SK-N-SH (cell line): ENCODE measurements around the gene SHISAL2B.

Experiments used
- CHD2 ChIP-seq: fragments of 150-350 bp; IDR thresholded peaks from 2 replicates; pipeline ENCODE4 v1.6.1; 2018; ENCODE audit warnings: low read length; ENCODE audit not compliant: partially characterized antibody
- RAD21 ChIP-seq: IDR thresholded peaks from 2 replicates; pipeline ENCODE4 v1.6.1; 2012; ENCODE audit warnings: mild to moderate bottlenecking, low read length
- REST ChIP-seq: IDR thresholded peaks from 2 replicates; pipeline ENCODE4 v1.6.1; 2012; ENCODE audit warnings: mild to moderate bottlenecking, low read depth, low read length, moderate library complexity
- TF ChIP-seq, protein P1 (sequence below): fragments of 200-600 bp; sonication (generic); IDR thresholded peaks from 2 replicates; pipeline ENCODE4 v1.6.1; 2017; ENCODE audit warnings: antibody characterized with exemption, mild to moderate bottlenecking, moderate library complexity

DNA sequence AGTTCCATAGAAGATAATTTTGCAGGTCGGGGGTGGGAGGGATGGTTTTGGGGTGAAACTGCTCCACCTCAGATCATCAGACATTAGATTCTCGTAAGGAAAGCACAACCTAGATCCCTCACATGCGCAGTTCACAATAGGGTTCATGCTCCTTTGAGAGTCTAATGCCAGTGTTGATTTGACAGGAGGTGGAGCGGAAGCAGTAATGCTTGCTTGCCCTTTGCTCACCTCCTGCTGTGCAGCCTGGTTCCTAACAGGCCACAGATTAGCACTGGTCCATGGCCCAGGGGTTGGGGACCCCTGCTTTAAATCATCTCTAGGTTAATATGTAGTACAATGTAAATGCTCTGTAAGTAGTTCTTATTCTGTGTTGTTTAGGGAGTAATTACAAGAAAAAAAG lies 10.5 kb downstream of the SHISAL2B start:
- TF ChIP-seq, protein P1, sequence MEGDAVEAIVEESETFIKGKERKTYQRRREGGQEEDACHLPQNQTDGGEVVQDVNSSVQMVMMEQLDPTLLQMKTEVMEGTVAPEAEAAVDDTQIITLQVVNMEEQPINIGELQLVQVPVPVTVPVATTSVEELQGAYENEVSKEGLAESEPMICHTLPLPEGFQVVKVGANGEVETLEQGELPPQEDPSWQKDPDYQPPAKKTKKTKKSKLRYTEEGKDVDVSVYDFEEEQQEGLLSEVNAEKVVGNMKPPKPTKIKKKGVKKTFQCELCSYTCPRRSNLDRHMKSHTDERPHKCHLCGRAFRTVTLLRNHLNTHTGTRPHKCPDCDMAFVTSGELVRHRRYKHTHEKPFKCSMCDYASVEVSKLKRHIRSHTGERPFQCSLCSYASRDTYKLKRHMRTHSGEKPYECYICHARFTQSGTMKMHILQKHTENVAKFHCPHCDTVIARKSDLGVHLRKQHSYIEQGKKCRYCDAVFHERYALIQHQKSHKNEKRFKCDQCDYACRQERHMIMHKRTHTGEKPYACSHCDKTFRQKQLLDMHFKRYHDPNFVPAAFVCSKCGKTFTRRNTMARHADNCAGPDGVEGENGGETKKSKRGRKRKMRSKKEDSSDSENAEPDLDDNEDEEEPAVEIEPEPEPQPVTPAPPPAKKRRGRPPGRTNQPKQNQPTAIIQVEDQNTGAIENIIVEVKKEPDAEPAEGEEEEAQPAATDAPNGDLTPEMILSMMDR = no peak
- TF ChIP-seq RAD21 (no peak), REST (no peak), CHD2 (no peak)
